ENCODE results near the gene CXCL17.

- TF ChIP-seq, protein P1, sequence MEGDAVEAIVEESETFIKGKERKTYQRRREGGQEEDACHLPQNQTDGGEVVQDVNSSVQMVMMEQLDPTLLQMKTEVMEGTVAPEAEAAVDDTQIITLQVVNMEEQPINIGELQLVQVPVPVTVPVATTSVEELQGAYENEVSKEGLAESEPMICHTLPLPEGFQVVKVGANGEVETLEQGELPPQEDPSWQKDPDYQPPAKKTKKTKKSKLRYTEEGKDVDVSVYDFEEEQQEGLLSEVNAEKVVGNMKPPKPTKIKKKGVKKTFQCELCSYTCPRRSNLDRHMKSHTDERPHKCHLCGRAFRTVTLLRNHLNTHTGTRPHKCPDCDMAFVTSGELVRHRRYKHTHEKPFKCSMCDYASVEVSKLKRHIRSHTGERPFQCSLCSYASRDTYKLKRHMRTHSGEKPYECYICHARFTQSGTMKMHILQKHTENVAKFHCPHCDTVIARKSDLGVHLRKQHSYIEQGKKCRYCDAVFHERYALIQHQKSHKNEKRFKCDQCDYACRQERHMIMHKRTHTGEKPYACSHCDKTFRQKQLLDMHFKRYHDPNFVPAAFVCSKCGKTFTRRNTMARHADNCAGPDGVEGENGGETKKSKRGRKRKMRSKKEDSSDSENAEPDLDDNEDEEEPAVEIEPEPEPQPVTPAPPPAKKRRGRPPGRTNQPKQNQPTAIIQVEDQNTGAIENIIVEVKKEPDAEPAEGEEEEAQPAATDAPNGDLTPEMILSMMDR (IDR thresholded peaks at IDR 0.05) = no peak
- TF ChIP-seq POLR2A (IDR thresholded peaks at IDR 0.05) = no peak
These were observed 23.4 kb downstream of the CXCL17 start for GRCh38 chr19:42419309-42419708.

All from sigmoid colon (tissue), 3 donors.